Measurements from ENCODE around the gene UBA52.

The UBA52 gene

DNA sequence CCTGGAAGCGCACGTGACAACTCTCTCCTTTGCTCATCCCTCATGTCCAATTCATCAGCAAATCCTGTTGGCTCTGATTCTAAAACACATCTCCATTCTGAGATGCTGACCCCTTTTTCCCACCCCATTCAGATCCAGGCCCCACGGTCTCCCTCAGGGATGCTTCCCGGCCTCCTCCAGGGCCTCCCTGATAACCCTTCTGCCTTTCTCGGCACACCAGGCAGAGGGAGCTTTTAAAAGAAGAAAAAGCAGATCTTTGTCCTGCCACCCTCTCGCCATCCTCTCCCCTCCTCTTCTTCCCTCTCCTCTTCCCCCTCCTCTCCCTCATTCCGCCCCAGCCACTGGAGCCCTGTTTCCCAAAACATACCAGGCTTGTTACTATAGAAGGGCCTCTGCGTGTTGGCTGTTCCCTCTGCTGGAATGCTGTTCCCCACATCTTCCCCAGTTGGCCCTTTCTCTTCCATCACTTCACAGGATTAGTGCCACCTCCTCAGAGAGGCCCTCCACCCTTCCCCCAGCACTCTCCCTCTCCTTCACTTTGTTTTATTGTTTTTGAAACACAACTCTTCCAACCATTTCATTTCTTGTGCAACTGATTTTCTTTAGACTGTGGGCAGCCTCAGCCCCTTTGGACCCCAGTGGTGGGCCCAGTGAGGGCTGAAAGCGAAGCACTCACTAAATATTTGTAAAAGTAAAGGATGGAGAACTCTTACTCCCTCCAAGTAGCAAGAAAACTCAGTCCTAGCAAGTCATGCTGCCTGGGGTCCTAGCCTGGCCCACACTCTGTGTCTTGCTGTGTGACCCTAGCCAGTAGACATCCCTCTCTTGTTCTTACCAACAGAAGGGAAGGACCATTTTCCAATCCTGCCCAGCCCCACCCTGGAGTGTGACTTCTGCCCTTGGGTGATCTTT lies 37.4 kb downstream of the UBA52 start:
- DNase-seq (ENCODE audit: low read depth) = no peak

GRCh38 chr19:18609717-18610051 lies 38.0 kb downstream of the UBA52 start:
- no peak for DNase-seq (ENCODE audit: low read depth)

GRCh38 chr19:18610245-18610555 lies 38.5 kb downstream of the UBA52 start:
- DNase-seq (ENCODE audit: low read depth) = no peak

- no peak for DNase-seq (ENCODE audit: low read depth)
Measured at GRCh38 chr19:18610556-18611326, 39.1 kb downstream of the UBA52 start.

DNA sequence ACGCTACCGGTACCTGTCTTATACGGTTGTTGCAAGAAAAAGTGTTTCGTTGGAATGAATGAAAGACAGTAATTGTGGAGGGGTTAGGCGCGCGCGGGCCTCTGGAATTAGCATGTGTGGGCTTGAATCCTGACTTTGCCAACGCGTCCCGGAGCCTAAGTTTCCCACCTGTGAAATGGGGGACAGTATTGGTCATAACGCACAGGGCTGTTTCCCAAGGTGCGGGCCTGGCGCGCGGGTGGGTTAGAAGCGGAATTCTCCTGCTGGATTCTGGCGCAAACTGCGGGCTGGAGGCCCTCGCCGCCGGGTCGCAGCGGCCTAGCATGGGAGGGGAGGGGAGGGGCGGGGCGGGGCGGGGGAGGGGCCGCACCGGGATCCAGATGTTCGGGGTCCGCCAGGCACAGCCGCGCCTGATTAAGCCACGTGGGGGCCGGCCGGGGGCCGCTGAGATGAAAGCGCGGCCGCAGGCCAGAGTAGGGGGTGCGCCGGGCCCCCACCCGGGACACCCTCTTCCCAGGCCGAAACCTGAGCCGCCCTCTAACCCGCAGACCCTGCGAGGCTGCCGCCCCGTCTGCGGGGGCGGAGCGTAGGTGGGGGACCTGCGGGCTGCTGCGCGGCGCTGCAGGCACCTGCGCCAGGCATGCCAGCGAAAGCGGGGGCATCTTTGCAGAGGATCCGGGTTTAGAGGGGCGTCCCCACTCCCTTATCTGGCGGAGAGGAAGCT lies 39.8 kb downstream of the UBA52 start:
- no peak for DNase-seq (ENCODE audit: low read depth)

DNA sequence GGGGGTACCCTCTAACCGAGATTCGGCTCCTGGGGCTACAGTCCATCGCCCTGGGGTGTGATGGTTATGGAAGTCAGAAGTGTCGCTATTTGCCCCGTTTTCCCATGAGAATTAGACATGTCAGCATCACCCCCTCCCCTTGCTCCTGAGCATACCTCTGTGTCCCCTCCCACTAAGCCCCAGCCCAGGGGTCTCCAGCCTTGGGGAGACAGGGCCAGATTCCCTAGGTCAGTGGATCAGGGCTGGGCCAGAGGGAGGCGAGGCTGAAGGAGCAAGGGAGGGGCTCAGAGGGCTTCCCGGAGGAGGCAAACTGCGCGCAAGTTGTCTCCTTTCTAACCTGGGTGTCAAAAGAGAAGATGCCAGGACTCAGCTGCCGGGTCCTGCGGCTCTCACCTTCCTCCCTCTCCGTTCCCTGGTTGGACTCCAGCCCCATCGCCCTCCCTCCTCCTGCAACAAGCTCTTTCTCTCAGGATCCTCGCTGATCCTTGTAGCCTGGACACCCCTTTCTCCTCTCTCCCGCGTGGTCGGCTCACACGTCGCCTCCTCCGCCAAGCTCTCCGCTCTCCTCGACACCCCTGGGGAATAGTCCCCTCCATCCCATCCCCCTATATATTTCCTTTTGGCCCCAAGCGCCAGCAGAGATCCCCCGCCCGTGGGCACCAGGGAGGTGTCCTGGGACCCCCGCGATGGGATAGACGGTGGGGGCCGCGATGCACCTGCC lies 40.6 kb downstream of the UBA52 start:
- no peak for DNase-seq (ENCODE audit: low read depth)

DNA sequence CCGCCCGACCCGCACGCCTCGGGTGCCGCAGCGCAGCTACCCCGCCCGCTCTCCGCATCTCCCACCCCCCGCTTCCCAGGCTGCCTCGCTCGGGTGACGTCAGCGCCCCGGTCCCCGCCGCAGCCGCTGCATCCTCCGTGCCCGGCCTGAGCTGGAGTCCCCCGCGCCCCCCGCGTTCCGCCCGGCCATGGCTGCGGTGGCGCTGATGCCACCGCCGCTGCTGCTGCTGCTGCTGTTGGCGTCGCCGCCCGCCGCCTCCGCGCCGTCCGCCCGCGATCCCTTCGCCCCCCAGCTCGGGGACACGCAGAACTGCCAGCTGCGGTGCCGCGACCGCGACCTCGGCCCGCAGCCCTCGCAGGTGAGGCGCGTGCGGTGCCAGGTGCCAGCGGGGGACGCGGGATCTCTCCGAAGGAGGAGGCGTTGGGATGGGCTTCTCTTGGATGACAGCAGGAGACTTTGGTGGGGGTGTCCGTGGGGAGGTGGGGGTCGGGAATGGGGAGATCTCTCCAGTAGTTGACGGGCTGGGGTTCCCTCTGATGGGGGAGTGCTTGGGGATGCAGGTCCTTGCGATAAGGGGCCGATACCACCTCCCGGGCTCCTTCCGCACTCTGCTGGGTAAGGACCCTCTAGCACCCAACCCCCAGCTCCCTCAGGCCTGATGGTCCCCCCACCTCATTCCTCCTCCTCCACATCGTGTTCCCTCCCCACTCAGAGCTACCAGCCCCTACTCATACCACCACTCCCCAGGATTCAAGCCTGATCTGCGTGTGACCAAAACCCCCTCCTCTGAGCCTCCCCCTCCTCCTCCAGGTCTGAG lies 41.3 kb downstream of the UBA52 start, which contains the start of gene TMEM59L:
Gene TMEM59L, plus strand, starts transcription at position 99 of the 817 bp plus-strand sequence. Its CDS starts 89 bp downstream, at position 188.
- peak; percentile 42 for DNase-seq (ENCODE audit: low read depth)

DNA sequence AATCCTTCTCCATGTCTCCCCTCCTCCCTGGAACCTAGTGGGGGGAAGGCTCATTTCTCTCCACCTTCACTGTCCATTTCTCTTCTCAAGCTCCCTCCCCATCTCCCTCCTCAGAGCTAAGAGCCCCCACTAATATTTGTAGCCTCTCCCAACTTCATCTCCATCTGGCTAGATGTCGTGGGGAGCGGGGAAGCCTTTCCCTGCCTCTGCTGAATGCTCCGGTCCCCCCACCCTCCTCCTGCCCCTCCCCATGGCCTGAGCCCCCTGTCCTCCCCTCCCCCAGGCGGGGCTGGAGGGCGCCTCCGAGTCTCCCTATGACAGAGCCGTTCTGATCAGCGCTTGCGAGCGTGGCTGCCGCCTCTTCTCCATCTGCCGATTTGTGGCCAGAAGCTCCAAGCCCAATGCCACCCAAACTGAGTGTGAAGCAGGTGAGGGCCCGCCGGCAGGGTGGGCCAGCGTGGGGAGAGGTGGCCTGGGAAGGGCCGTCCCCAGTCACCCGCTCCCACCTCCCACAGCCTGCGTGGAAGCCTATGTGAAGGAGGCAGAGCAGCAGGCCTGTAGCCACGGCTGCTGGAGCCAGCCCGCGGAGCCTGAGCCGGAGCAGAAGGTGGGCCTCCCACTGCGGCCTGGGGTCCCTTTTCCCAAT lies 42.1 kb downstream of the UBA52 start:
- no peak for DNase-seq (ENCODE audit: low read depth)

GRCh38 chr19:18616023-18616422 lies 44.4 kb downstream of the UBA52 start:
- DNase-seq (ENCODE audit: low read depth) = no peak

GRCh38 chr19:18617562-18617961 lies 45.9 kb downstream of the UBA52 start:
- DNase-seq (ENCODE audit: low read depth) = no peak

- no peak for DNase-seq (ENCODE audit: low read depth)
Measured at GRCh38 chr19:18618236-18618635, 46.6 kb downstream of the UBA52 start.

DNA sequence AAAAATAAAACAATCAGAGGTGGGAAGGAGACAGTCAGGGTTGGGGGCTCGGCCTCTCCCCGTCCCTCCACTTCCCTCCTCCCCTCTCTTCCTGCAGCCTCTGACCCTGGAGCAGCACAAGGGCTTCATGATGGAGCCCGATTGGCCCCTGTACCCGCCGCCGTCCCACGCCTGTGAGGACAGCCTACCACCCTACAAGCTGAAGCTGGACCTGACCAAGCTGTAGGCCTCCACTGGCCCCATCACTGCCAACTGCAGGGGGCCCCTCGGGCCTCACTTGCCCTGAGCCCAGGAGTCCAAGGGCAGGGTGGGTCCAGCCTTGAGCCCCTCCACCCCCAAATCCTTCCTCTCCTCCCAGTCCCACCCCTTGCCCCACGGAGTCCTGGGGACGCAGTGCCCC lies 48.7 kb downstream of the UBA52 start:
- DNase-seq (ENCODE audit: low read depth) = no peak

DNA sequence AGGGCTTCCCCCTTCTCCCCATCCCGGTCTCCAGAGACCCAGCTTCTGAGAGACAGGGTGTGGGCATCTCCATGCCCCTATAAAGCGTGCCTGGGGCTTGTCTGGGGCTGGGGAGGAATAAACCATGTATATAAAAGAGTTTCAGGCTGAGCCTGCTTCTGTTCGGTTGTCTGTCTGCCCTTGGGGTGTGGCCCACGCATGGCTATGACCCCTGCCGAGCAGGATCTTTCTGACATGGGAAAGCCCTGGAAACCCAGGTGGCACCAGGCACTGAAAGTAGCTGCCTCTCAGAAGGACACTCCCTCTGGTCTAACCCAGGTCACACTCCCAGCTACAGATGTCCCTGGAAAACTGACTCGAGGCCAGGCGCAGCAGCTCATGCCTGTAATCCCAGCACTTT lies 49.2 kb downstream of the UBA52 start:
- DNase-seq (ENCODE audit: low read depth) = no peak

- DNase-seq (ENCODE audit: low read depth) = no peak
Measured at GRCh38 chr19:18626906-18627305, 55.2 kb downstream of the UBA52 start.
